HL-60 (cell line): ENCODE measurements around the gene STAT4.

Source experiments
- CTCF ChIP-seq: IDR thresholded peaks from one replicate; pipeline ENCODE4 v1.5.1; 2011; ENCODE audit warnings: low read length, control low read depth, inconsistent platforms; ENCODE audit not compliant: insufficient read depth
- POLR2AphosphoS5 ChIP-seq: IDR thresholded peaks from 2 replicates; pipeline ENCODE4 v1.6.1; 2012; ENCODE audit warnings: low read depth
- TF ChIP-seq, protein P1 (sequence below): IDR thresholded peaks from 2 replicates; pipeline ENCODE4 v1.6.1; 2012; ENCODE audit warnings: low read depth; ENCODE audit not compliant: insufficient replicate concordance

DNA sequence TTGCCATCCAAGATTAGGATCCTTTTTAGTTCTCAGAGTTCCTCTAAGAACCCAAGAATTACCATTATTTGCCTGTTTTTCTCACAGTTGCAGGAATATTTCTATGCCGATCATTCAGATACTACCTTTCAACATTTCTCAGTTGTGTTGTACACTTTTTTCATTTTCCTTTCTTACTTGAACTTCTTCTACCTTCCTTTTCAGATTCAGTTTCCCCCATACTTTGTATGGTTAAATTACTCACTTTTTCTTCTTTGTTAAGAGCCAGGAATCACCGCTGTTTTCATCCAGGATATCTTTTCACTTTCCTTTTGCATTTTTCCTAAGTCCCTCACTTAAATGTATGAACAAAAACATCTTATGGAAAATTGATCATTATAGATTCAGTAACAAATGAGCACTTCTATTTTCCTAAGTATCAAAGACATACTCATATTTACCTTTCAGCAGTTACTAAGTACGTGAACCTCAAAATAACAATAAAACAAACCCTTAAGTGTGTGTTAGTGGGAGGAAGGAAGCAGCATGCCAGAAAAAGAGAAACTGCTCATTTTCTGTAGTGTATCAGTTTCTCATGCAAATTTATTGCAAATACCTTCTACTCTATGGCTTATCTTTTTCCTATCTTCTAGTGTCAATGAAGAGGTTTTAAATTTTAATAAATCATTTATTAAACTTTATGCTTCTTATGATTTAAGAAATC is 72.5 kb downstream of the STAT4 start:
- no peak for TF ChIP-seq CTCF
- TF ChIP-seq, protein P1, sequence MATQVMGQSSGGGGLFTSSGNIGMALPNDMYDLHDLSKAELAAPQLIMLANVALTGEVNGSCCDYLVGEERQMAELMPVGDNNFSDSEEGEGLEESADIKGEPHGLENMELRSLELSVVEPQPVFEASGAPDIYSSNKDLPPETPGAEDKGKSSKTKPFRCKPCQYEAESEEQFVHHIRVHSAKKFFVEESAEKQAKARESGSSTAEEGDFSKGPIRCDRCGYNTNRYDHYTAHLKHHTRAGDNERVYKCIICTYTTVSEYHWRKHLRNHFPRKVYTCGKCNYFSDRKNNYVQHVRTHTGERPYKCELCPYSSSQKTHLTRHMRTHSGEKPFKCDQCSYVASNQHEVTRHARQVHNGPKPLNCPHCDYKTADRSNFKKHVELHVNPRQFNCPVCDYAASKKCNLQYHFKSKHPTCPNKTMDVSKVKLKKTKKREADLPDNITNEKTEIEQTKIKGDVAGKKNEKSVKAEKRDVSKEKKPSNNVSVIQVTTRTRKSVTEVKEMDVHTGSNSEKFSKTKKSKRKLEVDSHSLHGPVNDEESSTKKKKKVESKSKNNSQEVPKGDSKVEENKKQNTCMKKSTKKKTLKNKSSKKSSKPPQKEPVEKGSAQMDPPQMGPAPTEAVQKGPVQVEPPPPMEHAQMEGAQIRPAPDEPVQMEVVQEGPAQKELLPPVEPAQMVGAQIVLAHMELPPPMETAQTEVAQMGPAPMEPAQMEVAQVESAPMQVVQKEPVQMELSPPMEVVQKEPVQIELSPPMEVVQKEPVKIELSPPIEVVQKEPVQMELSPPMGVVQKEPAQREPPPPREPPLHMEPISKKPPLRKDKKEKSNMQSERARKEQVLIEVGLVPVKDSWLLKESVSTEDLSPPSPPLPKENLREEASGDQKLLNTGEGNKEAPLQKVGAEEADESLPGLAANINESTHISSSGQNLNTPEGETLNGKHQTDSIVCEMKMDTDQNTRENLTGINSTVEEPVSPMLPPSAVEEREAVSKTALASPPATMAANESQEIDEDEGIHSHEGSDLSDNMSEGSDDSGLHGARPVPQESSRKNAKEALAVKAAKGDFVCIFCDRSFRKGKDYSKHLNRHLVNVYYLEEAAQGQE, result no peak
- TF ChIP-seq POLR2AphosphoS5, result no peak
